Measurements from ENCODE around the gene CRYGA.
"Not testable (repeated sequence)": the region's sequence is repeated elsewhere in the genome, so short reads cannot be mapped to it uniquely, and the experiment has no call there.

The CRYGA gene

GRCh38 chr2:208147008-208147407 is 16.4 kb downstream of the CRYGA start:
- TF ChIP-seq SUZ12 (IDR thresholded peaks at IDR 0.05; ENCODE audit: extremely low read depth, insufficient read depth, insufficient read length) (no peak), ZNF274 (IDR thresholded peaks at IDR 0.05; ENCODE audit: low read depth, low read length) (no peak), YY1 (IDR thresholded peaks at IDR 0.05; ENCODE audit: insufficient read depth, insufficient read length) (no peak)
- Histone ChIP-seq H3K4me1 (ENCODE audit: insufficient read depth, insufficient read length) (no peaks in the 10 kb centered on the region), H3K27me3 (ENCODE audit: insufficient read depth, insufficient read length) (no peaks in the 10 kb centered on the region), H3K36me3 (ENCODE audit: insufficient read depth, insufficient read length, low read length) (no peaks in the 10 kb centered on the region), H3K4me3 (ENCODE audit: insufficient read length, low read depth) (no peak overlapping the region), H3K9ac (ENCODE audit: insufficient read length, low read depth) (no peak overlapping the region), H3K9me3 (ENCODE audit: insufficient read depth, low read length) (0 out of 2 replicates have a peak, but pooled peaks cover 5% of the 10 kb centered on the region)
- no peak for DNase-seq (ENCODE audit: low read depth, low spot score)

- H3K27me3 ChIP-seq (ENCODE audit: insufficient read depth, insufficient read length): no peaks in the 10 kb centered on the region
- TF ChIP-seq YY1 (IDR thresholded peaks at IDR 0.05; ENCODE audit: insufficient read depth, insufficient read length) (no peak), SUZ12 (IDR thresholded peaks at IDR 0.05; ENCODE audit: extremely low read depth, insufficient read depth, insufficient read length) (no peak), ZNF274 (IDR thresholded peaks at IDR 0.05; ENCODE audit: low read depth, low read length) (no peak)
- no peaks in the 10 kb centered on the region for H3K4me1 ChIP-seq (ENCODE audit: insufficient read depth, insufficient read length)
- peak; percentile 11 for DNase-seq (ENCODE audit: low read depth, low spot score)
- no peak within 1 kb of the TSS for H3K4me3 ChIP-seq (ENCODE audit: insufficient read length, low read depth)
- no peak within 1 kb of the TSS for H3K9ac ChIP-seq (ENCODE audit: insufficient read length, low read depth)
- no peaks in the 10 kb centered on the region for H3K36me3 ChIP-seq (ENCODE audit: insufficient read depth, insufficient read length, low read length)
- H3K9me3 ChIP-seq (ENCODE audit: insufficient read depth, low read length): no peaks in the 10 kb centered on the region
These were observed 17.4 kb downstream of the CRYGA start, which contains the start of gene CRYGB for GRCh38 chr2:208146006-208146405. Gene CRYGB (minus strand): TSS chr2:208146158. CDS start chr2:208146120, 38 bp downstream.

GRCh38 chr2:208142925-208143799 is 20.2 kb downstream of the CRYGA start:
- Histone ChIP-seq H3K4me1 (ENCODE audit: insufficient read depth, insufficient read length) (no peaks in the 10 kb centered on the region), H3K27me3 (ENCODE audit: insufficient read depth, insufficient read length) (no peaks in the 10 kb centered on the region), H3K4me3 (ENCODE audit: insufficient read length, low read depth) (no peak overlapping the region), H3K36me3 (ENCODE audit: insufficient read depth, insufficient read length, low read length) (no peaks in the 10 kb centered on the region), H3K9ac (ENCODE audit: insufficient read length, low read depth) (no peak overlapping the region), H3K9me3 (ENCODE audit: insufficient read depth, low read length) (no peaks in the 10 kb centered on the region; the same call in 1 of the 2 replicates)
- DNase-seq (ENCODE audit: low read depth, low spot score): no peak
- TF ChIP-seq SUZ12 (IDR thresholded peaks at IDR 0.05; ENCODE audit: extremely low read depth, insufficient read depth, insufficient read length): no peak
- no peak for TF ChIP-seq YY1 (IDR thresholded peaks at IDR 0.05; ENCODE audit: insufficient read depth, insufficient read length)
- no peak for TF ChIP-seq ZNF274 (IDR thresholded peaks at IDR 0.05; ENCODE audit: low read depth, low read length)

GRCh38 chr2:208142240-208142924 is 21.0 kb downstream of the CRYGA start:
- H3K27me3 ChIP-seq (ENCODE audit: insufficient read depth, insufficient read length): no peaks in the 10 kb centered on the region
- no peaks in the 10 kb centered on the region for H3K4me1 ChIP-seq (ENCODE audit: insufficient read depth, insufficient read length)
- DNase-seq (ENCODE audit: low read depth, low spot score): no peak
- no peaks in the 10 kb centered on the region for H3K36me3 ChIP-seq (ENCODE audit: insufficient read depth, insufficient read length, low read length)
- no peaks in the 10 kb centered on the region; the same call in 1 of the 2 replicates for H3K9me3 ChIP-seq (ENCODE audit: insufficient read depth, low read length)
- no peak overlapping the region for H3K4me3 ChIP-seq (ENCODE audit: insufficient read length, low read depth)
- TF ChIP-seq SUZ12 (IDR thresholded peaks at IDR 0.05; ENCODE audit: extremely low read depth, insufficient read depth, insufficient read length) (no peak), ZNF274 (IDR thresholded peaks at IDR 0.05; ENCODE audit: low read depth, low read length) (no peak), YY1 (IDR thresholded peaks at IDR 0.05; ENCODE audit: insufficient read depth, insufficient read length) (no peak)
- no peak overlapping the region for H3K9ac ChIP-seq (ENCODE audit: insufficient read length, low read depth)

GRCh38 chr2:208139447-208139846 is 23.9 kb downstream of the CRYGA start:
- no peak overlapping the region for H3K4me3 ChIP-seq (ENCODE audit: insufficient read length, low read depth)
- H3K9ac ChIP-seq (ENCODE audit: insufficient read length, low read depth): no peak overlapping the region
- H3K4me1 ChIP-seq (ENCODE audit: insufficient read depth, insufficient read length): peaks cover 3% of the 10 kb centered on the region
- TF ChIP-seq YY1 (IDR thresholded peaks at IDR 0.05; ENCODE audit: insufficient read depth, insufficient read length) (no peak), SUZ12 (IDR thresholded peaks at IDR 0.05; ENCODE audit: extremely low read depth, insufficient read depth, insufficient read length) (no peak), ZNF274 (IDR thresholded peaks at IDR 0.05; ENCODE audit: low read depth, low read length) (no peak)
- DNase-seq (ENCODE audit: low read depth, low spot score): no peak
- H3K27me3 ChIP-seq (ENCODE audit: insufficient read depth, insufficient read length): no peaks in the 10 kb centered on the region
- no peaks in the 10 kb centered on the region; the same call in 1 of the 2 replicates for H3K9me3 ChIP-seq (ENCODE audit: insufficient read depth, low read length)
- no peaks in the 10 kb centered on the region for H3K36me3 ChIP-seq (ENCODE audit: insufficient read depth, insufficient read length, low read length)

GRCh38 chr2:208138334-208138733 is 25.1 kb downstream of the CRYGA start:
- not testable (repeated sequence) for H3K9me3 ChIP-seq (ENCODE audit: insufficient read depth, low read length); H3K4me3 ChIP-seq (ENCODE audit: insufficient read length, low read depth); H3K4me1 ChIP-seq (ENCODE audit: insufficient read depth, insufficient read length); DNase-seq (ENCODE audit: low read depth, low spot score); H3K9ac ChIP-seq (ENCODE audit: insufficient read length, low read depth); H3K27me3 ChIP-seq (ENCODE audit: insufficient read depth, insufficient read length); H3K36me3 ChIP-seq (ENCODE audit: insufficient read depth, insufficient read length, low read length)

GRCh38 chr2:208136716-208137094 is 26.7 kb downstream of the CRYGA start:
- H3K4me3 ChIP-seq (ENCODE audit: insufficient read length, low read depth): no peak overlapping the region
- H3K27me3 ChIP-seq (ENCODE audit: insufficient read depth, insufficient read length): no peaks in the 10 kb centered on the region
- no peak for TF ChIP-seq ZNF274 (IDR thresholded peaks at IDR 0.05; ENCODE audit: low read depth, low read length)
- TF ChIP-seq YY1 (IDR thresholded peaks at IDR 0.05; ENCODE audit: insufficient read depth, insufficient read length): no peak
- TF ChIP-seq SUZ12 (IDR thresholded peaks at IDR 0.05; ENCODE audit: extremely low read depth, insufficient read depth, insufficient read length): no peak
- no peaks in the 10 kb centered on the region for H3K36me3 ChIP-seq (ENCODE audit: insufficient read depth, insufficient read length, low read length)
- peaks cover 3% of the 10 kb centered on the region for H3K4me1 ChIP-seq (ENCODE audit: insufficient read depth, insufficient read length)
- DNase-seq (ENCODE audit: low read depth, low spot score): peak; percentile 27
- no peak overlapping the region for H3K9ac ChIP-seq (ENCODE audit: insufficient read length, low read depth)
- H3K9me3 ChIP-seq (ENCODE audit: insufficient read depth, low read length): no peaks in the 10 kb centered on the region; the same call in 1 of the 2 replicates

Measured in NT2/D1 (cell line).